Tibial nerve (tissue), 4 donors: ENCODE measurements around the gene DYNLT2B. TPM values are rescaled to one million over a fixed set of nuclear protein-coding genes. Genes with fewer than 3 reads are reported as not detected.
"Not testable (repeated sequence)": the region's sequence is repeated elsewhere in the genome, so short reads cannot be mapped to it uniquely, and the experiment has no call there.

Experiments used
- DNase-seq, 2 donors: peaks; one replicate each; pipeline ENCODE4 v3.0.0-alpha.2; 2019; ENCODE audit warnings: low spot score in 2 of 2
- H3K27ac ChIP-seq, 4 donors: fragments of 200-600 bp; sonication (generic) in 3 of 4; one replicate each; pipeline ENCODE4 v1.5.1; 2017 to 2019; ENCODE audit warnings: mild to moderate bottlenecking in 1 of 4
- H3K27me3 ChIP-seq, 2 donors: fragments of 200-600 bp; sonication (generic) in 1 of 2; one replicate each; pipeline versions ENCODE4 v1.5.1 to v1.6.0; 2017 to 2019
- H3K36me3 ChIP-seq, 3 donors: fragments of 200-600 bp; sonication (generic); one replicate each; pipeline ENCODE4 v1.5.1; 2018 to 2019
- H3K4me1 ChIP-seq, 4 donors: fragments of 200-600 bp; sonication (generic) in 3 of 4; one replicate each; pipeline ENCODE4 v1.5.1; 2017 to 2019
- H3K4me3 ChIP-seq, 4 donors: fragments of 200-600 bp; sonication (generic) in 3 of 4; one replicate each; pipeline ENCODE4 v1.5.1; 2017 to 2019; ENCODE audit warnings: mild to moderate bottlenecking in 1 of 4, moderate library complexity in 1 of 4
- H3K9me3 ChIP-seq, 4 donors: fragments of 200-600 bp; sonication (generic) in 3 of 4; one replicate each; pipeline ENCODE4 v1.5.1; 2017 to 2019
- CTCF ChIP-seq, 5 experiments: fragments of 200-600 bp in 3 of 5; fragments of 450-650 bp in 2 of 5; sonication (generic) in 3 of 5; IDR thresholded peaks; one replicate each; pipeline ENCODE4 v1.5.1; 2016 to 2019; ENCODE audit warnings: antibody characterized with exemption in 5 of 5, mild to moderate bottlenecking in 3 of 5, moderate library complexity in 2 of 5
- EP300 ChIP-seq, 2 donors: sonication (generic); formaldehyde crosslinking; IDR thresholded peaks; one replicate each; pipeline ENCODE4 v1.6.1; 2017; ENCODE audit warnings: antibody characterized with exemption in 2 of 2, mild to moderate bottlenecking in 1 of 2
- POLR2A ChIP-seq, 2 donors: fragments of 450-650 bp; IDR thresholded peaks; one replicate each; pipeline ENCODE4 v1.6.1; 2017; ENCODE audit warnings: antibody characterized with exemption in 2 of 2, mild to moderate bottlenecking in 2 of 2, moderate library complexity in 2 of 2
- whole genome bisulfite sequencing, 2 donors: methylation state at CpG; one replicate each; pipeline ENCODE4 v1.1.5; 2018; 5-methylcytosine and 5-hydroxymethylcytosine counted together
- total RNA-seq, 4 donors: library from RNA; depleted of rRNA; stranded (reverse); fragments of >200 nt; gene quantifications; one replicate each; pipeline ENCODE4 v1.1.0, GENCODE V29; 2016

The DYNLT2B gene
- total RNA-seq, 4 donors from 2014 or later, result 6.9 to 15.3 (median 8.1) TPM

- DNase-seq, result no peak
- TF ChIP-seq CTCF (IDR thresholded peaks at IDR 0.05) (no peak), EP300 (IDR thresholded peaks at IDR 0.05) (no peak), POLR2A (IDR thresholded peaks at IDR 0.05) (no peak)
- H3K4me3 ChIP-seq, result no peak overlapping the region
- H3K27ac ChIP-seq, result no peak overlapping the region
- no peaks in the 10 kb centered on the region for H3K27me3 ChIP-seq
- H3K9me3 ChIP-seq, result no peaks in the 10 kb centered on the region
- no peaks in the 10 kb centered on the region for H3K4me1 ChIP-seq
- 55 to 66% methylated on average over 1 of the region's 1 CpG for WGBS, 2 donors
- peaks cover 0 to 50% (median 4%) of the 10 kb centered on the region in 3 donors for H3K36me3 ChIP-seq
Observed at GRCh38 chr3:196255776-196256175, 62.3 kb downstream of the DYNLT2B start.

GRCh38 chr3:196254376-196255283 is 63.4 kb downstream of the DYNLT2B start:
- TF ChIP-seq CTCF (IDR thresholded peaks at IDR 0.05) (no peak), POLR2A (IDR thresholded peaks at IDR 0.05) (no peak), EP300 (IDR thresholded peaks at IDR 0.05) (no peak)
- H3K27me3 ChIP-seq, result no peaks in the 10 kb centered on the region
- WGBS, 2 donors, result 78 to 87% methylated on average over 5 of the region's 5 CpGs
- no peak for DNase-seq
- no peak overlapping the region for H3K27ac ChIP-seq
- no peaks in the 10 kb centered on the region for H3K9me3 ChIP-seq
- H3K36me3 ChIP-seq, result peaks cover 0 to 41% (median 0%) of the 10 kb centered on the region in 3 donors
- no peak overlapping the region for H3K4me3 ChIP-seq
- no peaks in the 10 kb centered on the region for H3K4me1 ChIP-seq

- Histone ChIP-seq H3K36me3 (peaks cover 0 to 48% (median 6%) of the 10 kb centered on the region in 3 donors), H3K9me3 (no peaks in the 10 kb centered on the region), H3K4me1 (no peaks in the 10 kb centered on the region), H3K27me3 (no peaks in the 10 kb centered on the region), H3K4me3 (no peak overlapping the region), H3K27ac (no peak overlapping the region)
- no peak for DNase-seq
- 94 to 97% methylated on average over 16 of the region's 16 CpGs for WGBS, 2 donors
- no peak for TF ChIP-seq POLR2A (IDR thresholded peaks at IDR 0.05)
- no peak for TF ChIP-seq EP300 (IDR thresholded peaks at IDR 0.05)
- TF ChIP-seq CTCF (IDR thresholded peaks at IDR 0.05), result no peak
Observed at GRCh38 chr3:196251918-196252317, 66.1 kb downstream of the DYNLT2B start.

GRCh38 chr3:196246612-196247308 is 71.3 kb downstream of the DYNLT2B start:
- H3K9me3 ChIP-seq, result no peaks in the 10 kb centered on the region
- no peaks in the 10 kb centered on the region for H3K4me1 ChIP-seq
- 88 to 95% methylated on average over 13 of the region's 13 CpGs for WGBS, 2 donors
- TF ChIP-seq EP300 (IDR thresholded peaks at IDR 0.05) (no peak), CTCF (IDR thresholded peaks at IDR 0.05) (no peak), POLR2A (IDR thresholded peaks at IDR 0.05) (no peak)
- no peaks in the 10 kb centered on the region for H3K27me3 ChIP-seq
- peaks cover 0 to 61% (median 16%) of the 10 kb centered on the region in 3 donors for H3K36me3 ChIP-seq
- DNase-seq, result no peak
- H3K27ac ChIP-seq, result no peak overlapping the region
- no peak overlapping the region for H3K4me3 ChIP-seq

- DNase-seq, H3K4me3 ChIP-seq, H3K27ac ChIP-seq, H3K9me3 ChIP-seq, H3K27me3 ChIP-seq, H3K4me1 ChIP-seq: not testable (repeated sequence)
- 97 to 99% methylated on average over 28 to 32 of the region's 34 CpGs for WGBS, 2 donors
- peaks cover 0 to 86% (median 16%) of the 10 kb centered on the region in 3 donors for H3K36me3 ChIP-seq
Observed at GRCh38 chr3:196244166-196244565, 73.9 kb downstream of the DYNLT2B start.
